Activated T-cell treated with anti-CD3 and anti-CD28 coated beads, Interleukin-2, amount 50 U/mL, for 24 hours (primary cell): ENCODE results near the gene NDST1.

ENCODE experiments used
- DNase-seq: peaks from one replicate; pipeline ENCODE4 v3.0.0-alpha.2; 2020
- H3K27ac Mint-ChIP-seq: 2 replicates; pipeline ENCODE4 v1.8.0; 2020; ENCODE audit warnings: mild to moderate bottlenecking, mixed read lengths
- H3K27me3 Mint-ChIP-seq: 2 replicates; pipeline ENCODE4 v1.8.0; 2020; ENCODE audit warnings: mixed read lengths
- H3K36me3 Mint-ChIP-seq: 2 replicates; pipeline ENCODE4 v1.8.0; 2020; ENCODE audit warnings: low read depth, mixed read lengths
- H3K4me1 Mint-ChIP-seq: 2 replicates; pipeline ENCODE4 v1.8.0; 2020; ENCODE audit warnings: low read depth, mixed read lengths
- H3K4me3 Mint-ChIP-seq: 2 replicates; pipeline ENCODE4 v1.8.0; 2020; ENCODE audit warnings: mild to moderate bottlenecking, moderate library complexity, mixed read lengths
- H3K9me3 Mint-ChIP-seq: 2 replicates; pipeline ENCODE4 v1.8.0; 2020; ENCODE audit warnings: mixed read lengths

The NDST1 gene

DNA sequence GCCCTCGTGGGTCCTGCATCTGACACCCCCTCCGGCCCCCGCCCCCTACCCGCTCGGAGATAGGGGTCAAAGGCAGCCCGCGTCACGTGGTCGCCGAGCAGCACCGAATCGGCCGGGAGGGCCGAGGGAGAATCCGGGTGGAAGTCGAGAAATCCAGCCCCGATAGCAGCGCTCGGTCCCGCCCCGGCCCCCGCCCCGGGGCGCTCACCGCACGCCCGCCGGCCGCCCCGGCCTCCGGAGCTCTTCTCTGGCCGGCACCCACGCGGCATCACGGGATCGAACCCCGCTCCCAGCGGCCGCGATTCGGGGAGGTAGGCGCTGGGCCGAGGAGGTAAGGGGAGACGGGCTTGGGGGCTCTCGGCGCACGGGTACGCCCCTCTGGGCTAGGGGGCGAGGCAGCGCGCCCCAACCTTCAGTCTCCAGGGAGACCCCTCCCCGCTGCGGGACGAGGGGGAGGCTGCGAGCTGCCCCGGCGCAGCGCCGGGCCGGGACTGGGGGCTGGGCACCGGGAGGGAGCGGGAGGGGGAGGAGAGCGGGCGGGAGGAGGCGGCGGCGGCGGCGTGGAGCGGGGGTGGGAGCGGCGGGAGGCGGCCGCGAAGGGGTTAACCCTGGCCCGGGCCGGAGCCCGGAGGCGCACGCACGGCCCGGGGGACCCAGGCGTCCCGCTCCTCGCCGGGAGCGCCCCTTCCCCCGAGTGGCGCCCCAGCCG lies 22.1 kb upstream of the NDST1 start:
- Mint-ChIP-seq H3K9me3 (no peaks in the 10 kb centered on the region), H3K4me1 (peaks cover 11% of the 10 kb centered on the region), H3K36me3 (no peaks in the 10 kb centered on the region), H3K27ac (peak overlapping the region; percentile 48), H3K27me3 (peaks cover 14% of the 10 kb centered on the region), H3K4me3 (peak overlapping the region; percentile 49)
- DNase-seq: peak; percentile 75

DNA sequence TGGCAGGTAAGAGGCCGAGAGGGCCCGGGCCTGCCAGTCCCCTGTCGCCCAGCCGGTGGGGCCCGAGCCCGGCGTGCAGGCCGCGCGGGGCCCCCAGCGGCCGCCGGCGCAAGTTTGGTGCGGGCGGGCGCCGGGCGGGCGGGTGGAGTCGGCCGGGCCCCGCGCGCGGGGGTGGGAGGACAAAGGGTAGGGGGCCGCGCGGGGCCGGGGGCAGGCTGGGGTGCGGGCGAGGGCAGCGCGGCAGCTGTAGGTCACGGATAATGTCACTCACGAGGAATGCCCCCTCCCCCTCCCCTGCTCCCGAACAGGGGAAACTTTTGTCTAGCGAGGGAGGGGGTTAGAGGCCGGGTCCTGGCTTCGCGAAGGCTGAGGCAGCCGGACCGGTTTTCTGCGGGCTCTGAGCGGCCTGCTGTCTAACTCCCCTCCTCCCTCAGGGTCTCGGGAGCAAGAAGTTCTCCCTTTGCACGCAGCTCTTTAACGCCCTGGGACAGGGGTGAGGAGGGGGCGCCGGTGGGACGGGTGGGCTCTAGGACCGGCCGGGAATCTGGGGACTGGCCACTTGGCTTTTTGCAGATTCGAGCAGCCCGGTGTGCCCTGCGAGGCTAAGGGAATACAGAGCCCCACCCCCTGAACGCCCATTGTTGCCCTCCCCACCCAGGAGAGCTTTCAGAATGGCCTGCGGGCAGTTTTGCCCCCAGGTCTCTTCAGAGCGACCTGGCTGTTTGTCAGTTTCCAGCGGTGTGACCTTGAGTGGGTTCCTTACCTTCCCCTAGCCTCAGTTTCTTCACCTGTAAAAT lies 21.3 kb upstream of the NDST1 start:
- peaks cover 14% of the 10 kb centered on the region for H3K27me3 Mint-ChIP-seq
- H3K27ac Mint-ChIP-seq: peak overlapping the region; percentile 32
- no peak for DNase-seq

DNA sequence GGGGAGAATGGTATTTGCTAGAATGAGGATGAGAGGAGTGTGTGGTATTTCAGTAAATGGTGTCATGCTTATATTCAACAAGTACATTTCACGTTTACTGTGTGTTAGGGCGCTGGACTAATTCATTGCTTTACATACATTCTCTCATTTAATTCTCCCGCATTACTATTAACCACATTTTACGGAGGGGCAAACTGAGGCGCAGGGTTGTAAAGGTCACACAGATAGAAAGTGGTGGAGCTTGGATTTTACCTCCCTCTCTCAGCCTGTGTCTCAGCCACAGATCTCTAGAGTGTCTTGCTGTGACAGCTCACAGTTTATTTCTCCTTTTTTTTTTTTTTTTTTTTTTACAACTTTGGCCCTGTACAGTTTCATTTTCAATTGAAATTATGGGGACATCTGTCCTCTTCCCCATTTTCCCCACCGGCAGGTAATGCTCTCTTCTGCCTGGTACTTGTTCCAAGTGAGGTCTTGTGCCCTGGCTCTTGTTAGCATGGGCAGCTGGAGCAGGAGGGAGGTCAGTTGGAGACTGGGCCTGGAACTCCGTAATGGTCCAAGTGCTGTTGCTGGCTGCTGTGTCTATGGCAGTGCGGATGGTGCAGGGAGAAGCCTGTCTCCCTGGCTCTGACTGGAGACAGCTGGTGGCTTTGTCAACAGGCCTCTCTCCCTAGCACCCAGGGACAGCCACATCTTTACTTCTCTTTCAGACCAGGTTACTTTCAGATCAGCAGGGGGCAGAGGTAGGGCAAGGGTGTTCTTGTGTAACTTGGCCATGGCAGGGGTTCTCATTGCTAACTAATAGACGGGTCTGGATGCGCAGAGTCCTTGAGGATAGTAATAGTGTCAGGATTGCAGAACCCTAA lies 20.5 kb upstream of the NDST1 start:
- no peak for DNase-seq
- Mint-ChIP-seq H3K9me3 (no peaks in the 10 kb centered on the region), H3K36me3 (no peaks in the 10 kb centered on the region), H3K4me3 (peak overlapping the region; percentile 67), H3K4me1 (peaks cover 11% of the 10 kb centered on the region), H3K27ac (peak overlapping the region; percentile 32), H3K27me3 (peaks cover 14% of the 10 kb centered on the region)

More for the DNA sequence above, 21.3 kb upstream of the NDST1 start:
- Mint-ChIP-seq H3K4me1 (peaks cover 11% of the 10 kb centered on the region), H3K4me3 (peak overlapping the region; percentile 67), H3K36me3 (no peaks in the 10 kb centered on the region), H3K9me3 (no peaks in the 10 kb centered on the region)

DNA sequence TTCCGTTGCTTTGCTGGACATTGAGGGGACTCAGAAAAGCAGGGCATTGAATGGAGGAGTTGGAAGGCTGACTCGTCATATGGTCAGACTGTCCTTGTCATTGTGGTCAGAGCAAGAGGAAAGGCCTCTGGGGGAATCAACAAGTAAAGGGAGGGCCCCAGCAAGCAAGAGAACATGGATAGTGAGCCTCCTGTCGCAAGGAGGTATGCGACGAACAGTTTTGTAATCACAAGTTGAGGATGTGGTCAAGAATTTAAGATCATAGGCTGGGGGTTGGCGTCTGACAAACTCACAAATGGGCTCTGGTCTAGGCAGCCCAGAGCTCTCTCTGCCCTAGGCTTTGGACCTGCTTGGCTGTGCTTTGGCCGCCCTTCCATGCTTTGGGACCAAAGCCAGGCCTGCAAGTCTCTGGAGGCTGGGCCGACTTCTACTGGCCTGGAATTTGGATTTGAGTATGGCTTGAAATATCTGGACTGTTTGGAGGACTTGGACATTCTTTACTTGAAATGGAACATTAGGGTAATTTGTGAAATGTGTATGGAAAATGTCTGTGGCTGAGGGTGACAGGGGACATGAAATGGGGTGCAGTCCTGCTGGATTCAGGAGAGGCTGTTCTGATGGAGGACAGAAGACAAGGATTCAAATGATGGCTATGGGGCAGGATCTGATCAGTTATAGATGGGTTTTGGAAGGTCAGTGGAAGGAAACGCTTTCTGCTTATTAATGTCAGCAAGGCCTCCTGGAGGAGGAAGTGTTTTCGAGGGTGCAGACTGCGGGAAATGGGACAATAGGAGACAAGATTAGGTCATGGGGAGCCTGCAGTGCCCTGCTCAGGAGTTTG lies 19.2 kb upstream of the NDST1 start:
- no peak overlapping the region for H3K27ac Mint-ChIP-seq
- H3K4me1 Mint-ChIP-seq: peaks cover 11% of the 10 kb centered on the region
- H3K9me3 Mint-ChIP-seq: no peaks in the 10 kb centered on the region
- peaks cover 14% of the 10 kb centered on the region for H3K27me3 Mint-ChIP-seq
- H3K36me3 Mint-ChIP-seq: no peaks in the 10 kb centered on the region
- no peak overlapping the region for H3K4me3 Mint-ChIP-seq
- no peak for DNase-seq

DNA sequence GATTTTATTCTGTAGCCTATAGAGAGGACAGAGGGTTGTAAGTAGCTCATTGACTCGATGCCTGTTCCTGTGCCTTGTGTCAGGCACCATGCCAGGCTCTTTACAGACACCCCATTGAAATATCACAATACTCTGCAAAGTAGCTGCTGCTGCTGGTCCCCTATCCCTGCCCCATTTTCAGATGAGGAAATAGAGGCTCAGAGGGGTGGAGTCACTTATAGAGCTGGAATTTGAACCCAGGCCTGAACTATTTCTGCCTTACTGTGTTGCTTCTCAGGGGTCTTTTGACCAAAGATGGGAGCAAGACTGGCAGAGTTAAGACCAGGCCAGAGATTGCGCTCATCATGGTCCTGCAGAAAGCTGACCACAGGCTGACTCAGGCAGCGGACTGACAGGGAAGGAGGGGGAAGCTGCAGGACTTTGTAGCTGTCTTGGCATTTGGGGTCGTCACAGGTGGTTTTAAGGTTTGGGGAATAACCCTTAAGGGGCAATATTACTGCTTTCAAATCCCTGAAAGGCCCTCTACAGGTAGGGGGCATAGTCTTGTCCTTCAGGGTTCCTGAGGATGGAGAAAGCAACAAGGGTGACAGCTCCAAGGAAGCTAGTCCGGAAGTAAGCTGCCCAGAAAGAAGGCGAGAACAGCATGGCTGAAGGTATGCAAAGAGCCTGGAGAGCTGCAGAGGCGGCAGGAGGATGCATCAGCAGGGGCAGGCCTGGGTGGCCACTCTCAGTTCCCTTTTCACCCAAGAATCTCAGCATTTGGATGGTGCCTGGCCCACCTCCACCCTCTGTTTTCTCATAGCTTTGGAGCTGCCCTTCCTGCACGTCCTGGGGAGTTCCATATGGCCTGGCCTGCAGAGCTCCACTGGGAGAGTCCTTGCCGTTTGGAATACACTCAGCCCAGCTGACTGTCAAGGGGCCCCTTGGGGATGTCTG lies 18.3 kb upstream of the NDST1 start:
- peaks cover 14% of the 10 kb centered on the region for H3K27me3 Mint-ChIP-seq
- H3K27ac Mint-ChIP-seq: no peak overlapping the region
- DNase-seq: no peak
- peaks cover 11% of the 10 kb centered on the region for H3K4me1 Mint-ChIP-seq
- no peak overlapping the region for H3K4me3 Mint-ChIP-seq
- no peaks in the 10 kb centered on the region for H3K36me3 Mint-ChIP-seq
- H3K9me3 Mint-ChIP-seq: no peaks in the 10 kb centered on the region

GRCh38 chr5:150490296-150490669 lies 17.6 kb upstream of the NDST1 start:
- DNase-seq: no peak
- Mint-ChIP-seq H3K27me3 (peaks cover 8% of the 10 kb centered on the region), H3K36me3 (no peaks in the 10 kb centered on the region), H3K4me3 (no peak overlapping the region), H3K4me1 (peaks cover 9% of the 10 kb centered on the region), H3K9me3 (no peaks in the 10 kb centered on the region), H3K27ac (no peak overlapping the region)

DNA sequence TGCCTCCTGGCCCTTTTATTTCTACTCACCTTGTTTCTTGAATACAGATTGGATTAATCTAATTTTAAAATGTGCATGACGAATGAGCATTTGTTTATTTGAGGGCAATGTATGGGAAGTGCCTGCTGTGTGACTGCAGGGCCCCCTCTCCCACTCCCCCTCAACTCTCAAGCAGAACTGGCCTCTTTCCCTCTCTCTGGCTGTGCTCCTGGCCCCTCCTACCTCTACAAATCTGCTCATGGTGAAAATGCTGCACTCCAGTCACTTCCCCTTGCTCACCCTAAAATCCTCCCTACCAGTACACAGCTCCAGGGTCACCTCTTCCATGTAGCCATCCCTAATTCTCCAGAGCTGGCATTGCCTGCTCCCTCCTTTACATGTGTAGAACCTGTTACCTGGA lies 17.2 kb upstream of the NDST1 start:
- Mint-ChIP-seq H3K36me3 (no peaks in the 10 kb centered on the region), H3K4me1 (peaks cover 9% of the 10 kb centered on the region), H3K9me3 (no peaks in the 10 kb centered on the region), H3K27me3 (peaks cover 8% of the 10 kb centered on the region), H3K27ac (no peak overlapping the region), H3K4me3 (no peak overlapping the region)
- DNase-seq: no peak

DNA sequence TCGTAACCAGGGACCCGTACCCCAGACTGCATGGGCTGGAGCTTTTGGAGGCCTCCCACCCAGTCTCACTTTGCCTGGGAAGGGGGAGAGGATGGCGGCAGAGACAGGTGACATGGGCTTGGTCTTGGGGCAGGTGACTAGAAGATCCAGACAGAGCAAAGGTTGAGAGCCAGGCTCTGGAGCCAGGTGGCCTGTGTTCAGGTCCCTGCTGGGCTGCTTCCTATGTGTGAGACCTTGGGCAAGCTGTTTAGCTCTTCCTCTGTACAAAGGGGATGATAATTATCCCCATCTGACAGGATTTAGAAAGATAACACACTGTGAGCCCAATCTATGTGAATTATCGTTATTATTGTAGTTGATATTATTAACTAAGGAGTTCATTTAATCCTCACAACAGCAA lies 16.1 kb upstream of the NDST1 start:
- H3K36me3 Mint-ChIP-seq: no peaks in the 10 kb centered on the region
- no peaks in the 10 kb centered on the region for H3K9me3 Mint-ChIP-seq
- H3K4me1 Mint-ChIP-seq: peaks cover 8% of the 10 kb centered on the region
- H3K4me3 Mint-ChIP-seq: no peak overlapping the region
- no peak for DNase-seq
- H3K27me3 Mint-ChIP-seq: peaks cover 8% of the 10 kb centered on the region
- H3K27ac Mint-ChIP-seq: no peak overlapping the region

GRCh38 chr5:150492621-150493020 lies 15.3 kb upstream of the NDST1 start:
- no peak overlapping the region for H3K4me3 Mint-ChIP-seq
- H3K36me3 Mint-ChIP-seq: no peaks in the 10 kb centered on the region
- peaks cover 1% of the 10 kb centered on the region for H3K4me1 Mint-ChIP-seq
- no peak for DNase-seq
- H3K9me3 Mint-ChIP-seq: no peaks in the 10 kb centered on the region
- H3K27ac Mint-ChIP-seq: no peak overlapping the region
- H3K27me3 Mint-ChIP-seq: peaks cover 1% of the 10 kb centered on the region

DNA sequence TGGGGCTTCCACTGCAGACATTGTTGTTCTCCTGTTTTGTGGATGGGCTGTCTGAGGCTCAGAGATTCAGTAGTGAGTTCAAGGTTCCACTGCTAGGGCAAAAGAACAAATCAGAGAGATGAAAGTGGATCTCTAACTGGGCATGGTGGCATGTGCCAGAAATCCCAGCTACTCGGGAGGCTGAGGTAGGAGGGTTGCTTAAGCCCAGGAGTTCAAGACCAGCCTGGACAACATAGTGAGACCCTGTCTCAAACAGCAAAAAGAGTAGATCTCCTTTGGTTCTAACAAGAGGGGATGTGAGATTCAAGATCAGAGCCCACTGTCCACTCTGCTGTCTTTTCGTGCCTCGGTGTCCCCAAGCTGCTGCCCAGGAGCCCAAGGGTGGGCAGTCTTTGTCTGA lies 11.8 kb upstream of the NDST1 start:
- H3K36me3 Mint-ChIP-seq: no peaks in the 10 kb centered on the region
- no peak for DNase-seq
- H3K27me3 Mint-ChIP-seq: no peaks in the 10 kb centered on the region
- no peak overlapping the region for H3K27ac Mint-ChIP-seq
- H3K9me3 Mint-ChIP-seq: no peaks in the 10 kb centered on the region
- H3K4me3 Mint-ChIP-seq: no peak overlapping the region
- no peaks in the 10 kb centered on the region for H3K4me1 Mint-ChIP-seq

GRCh38 chr5:150496534-150496933 lies 11.4 kb upstream of the NDST1 start:
- Mint-ChIP-seq H3K9me3 (no peaks in the 10 kb centered on the region), H3K27ac (no peak overlapping the region), H3K27me3 (no peaks in the 10 kb centered on the region), H3K36me3 (no peaks in the 10 kb centered on the region), H3K4me1 (no peaks in the 10 kb centered on the region), H3K4me3 (no peak overlapping the region)
- no peak for DNase-seq

- no peaks in the 10 kb centered on the region for H3K4me1 Mint-ChIP-seq
- H3K27ac Mint-ChIP-seq: no peak overlapping the region
- no peaks in the 10 kb centered on the region for H3K27me3 Mint-ChIP-seq
- H3K4me3 Mint-ChIP-seq: no peak overlapping the region
- no peak for DNase-seq
- H3K9me3 Mint-ChIP-seq: no peaks in the 10 kb centered on the region
- no peaks in the 10 kb centered on the region for H3K36me3 Mint-ChIP-seq
Observed at GRCh38 chr5:150497274-150497988, 10.5 kb upstream of the NDST1 start.

DNA sequence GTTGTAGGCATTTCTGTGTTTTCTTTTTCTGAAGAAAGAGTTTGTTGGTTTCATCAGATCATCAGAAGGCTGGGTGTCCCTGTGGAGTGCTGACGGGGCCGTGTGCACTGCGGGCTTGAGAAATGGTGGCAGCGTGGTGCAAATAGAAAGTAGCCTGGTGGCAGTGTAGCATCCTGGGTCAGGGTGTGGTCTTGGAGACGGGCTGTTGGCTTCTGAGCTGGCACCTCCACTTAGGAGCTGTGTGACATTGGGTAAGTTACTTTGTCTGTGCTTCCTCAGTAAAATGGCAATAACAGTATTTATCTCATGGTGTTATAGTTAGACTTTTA lies 10.0 kb upstream of the NDST1 start:
- Mint-ChIP-seq H3K36me3 (no peaks in the 10 kb centered on the region), H3K4me3 (no peak overlapping the region), H3K9me3 (no peaks in the 10 kb centered on the region), H3K4me1 (no peaks in the 10 kb centered on the region), H3K27me3 (no peaks in the 10 kb centered on the region), H3K27ac (no peak overlapping the region)
- no peak for DNase-seq
